K562 (cell line): Measurements from ENCODE around the gene CPT1B. TPM values are rescaled to one million over a fixed set of nuclear protein-coding genes. Genes with fewer than 3 reads are reported as not detected.

Experiments
- ATAC-seq: fragments of 200-7000 bp; cut with Tn5 transposase; 3 replicates; pipeline ENCODE4 v1.9.1; 2020; ENCODE audit warnings: moderate library complexity
- BruUV-seq: library from RNA; stranded (reverse); fragments of 400-500 nt; replicated peaks from 2 replicates; lab custom pipeline; 2021; lab: Mats Ljungman, UMichigan
- CTCF ChIA-PET: fragments of 300-600 bp; formaldehyde crosslinking; extraction: SDS; loops from one replicate; lab custom pipeline; 2021; ENCODE audit warnings: low intra/inter-chr PET ratio; lab: Yijun Ruan, JAX
- POLR2A ChIA-PET: fragments of 300-600, 350-650 bp; sonication (Branson Sonifier 250); formaldehyde crosslinking; extraction: SDS; loops from one replicate; lab custom pipeline; 2021; ENCODE audit warnings: antibody characterized with exemption, inconsistent platforms; lab: Yijun Ruan, JAX
- DNase-seq, 4 experiments: peaks; one replicate each; pipeline versions ENCODE4 v3.0.0 to v3.0.0-alpha.2; 2011 to 2018; ENCODE audit warnings: low spot score in 3 of 4, mixed read lengths in 3 of 4; ENCODE audit errors: extremely low read depth in 1 of 4
- FAIRE-seq: peaks from 2 replicates; lab custom pipeline; 2011; peaks lifted over from hg19 to GRCh38; lab: Jason Lieb, UNC
- H2AFZ ChIP-seq: 2 replicates; pipeline ENCODE4 v1.6.0; 2011; ENCODE audit warnings: low read depth, low read length, control low read depth, inconsistent platforms
- H3K27ac ChIP-seq: fragments of 200-600 bp; 3 replicates; pipeline ENCODE4 v1.8.0; 2011; ENCODE audit warnings: low read depth, mild to moderate bottlenecking, control low read depth, inconsistent platforms, low read length, moderate library complexity, mixed read lengths; ENCODE audit errors: extremely low read depth
- H3K27me3 ChIP-seq, 2 experiments: fragments of 300-600 bp in 1 of 2; 2 replicates in 1 of 2; 3 replicates in 1 of 2; pipeline versions ENCODE4 v1.6.0 to v1.8.0; 2011; ENCODE audit warnings: inconsistent platforms in 2 of 2, low read length in 2 of 2, mild to moderate bottlenecking in 1 of 2, mixed read lengths in 1 of 2, moderate library complexity in 1 of 2; ENCODE audit not compliant: control insufficient read depth in 2 of 2, insufficient read depth in 2 of 2
- H3K36me3 ChIP-seq: fragments of 300-600 bp; 3 replicates; pipeline ENCODE4 v1.8.0; 2011; ENCODE audit warnings: mild to moderate bottlenecking, low read length, inconsistent platforms; ENCODE audit not compliant: control insufficient read depth, insufficient read depth
- H3K4me1 ChIP-seq, 2 experiments: fragments of 200-600 bp in 1 of 2; replicated peaks in 1 of 2; 2 replicates in 1 of 2; 3 replicates in 1 of 2; pipeline versions ENCODE4 v1.5.1 to v1.8.0; 2011; ENCODE audit warnings: inconsistent platforms in 2 of 2, low read length in 2 of 2, mild to moderate bottlenecking in 1 of 2, mixed read lengths in 1 of 2, moderate library complexity in 1 of 2; ENCODE audit not compliant: control insufficient read depth in 2 of 2, insufficient read depth in 2 of 2
- H3K4me2 ChIP-seq: 2 replicates; pipeline ENCODE4 v1.6.1; 2011; ENCODE audit warnings: low read length, control low read depth, inconsistent platforms, mixed read lengths; ENCODE audit not compliant: insufficient read depth
- H3K4me3 ChIP-seq: fragments of 200-600 bp; sonication (generic), shearing (Covaris generic); 2 replicates; pipeline ENCODE4 v1.5.1; 2016; ENCODE audit warnings: control low read depth, inconsistent platforms
- H3K79me2 ChIP-seq: fragments of 200-600 bp; 3 replicates; pipeline ENCODE4 v1.8.0; 2011; ENCODE audit warnings: low read length, inconsistent platforms; ENCODE audit not compliant: control insufficient read depth, insufficient read depth
- H3K9ac ChIP-seq, 2 experiments: 2 replicates each; pipeline versions ENCODE4 v1.6.0 to v1.6.1; 2011; ENCODE audit warnings: low read depth in 2 of 2, low read length in 2 of 2, control low read depth in 1 of 2, inconsistent platforms in 1 of 2, mild to moderate bottlenecking in 1 of 2, mixed read lengths in 1 of 2; ENCODE audit not compliant: insufficient read depth in 1 of 2
- H3K9me1 ChIP-seq: one replicate; pipeline ENCODE4 v1.6.0; 2011; ENCODE audit warnings: inconsistent platforms, mild to moderate bottlenecking, low read length, moderate library complexity; ENCODE audit not compliant: control insufficient read depth, insufficient read depth
- H3K9me3 ChIP-seq: replicated peaks from 2 replicates; pipeline ENCODE4 v1.5.1; 2011; ENCODE audit warnings: low read depth, low read length, inconsistent platforms; ENCODE audit not compliant: control insufficient read depth, insufficient read depth
- H4K20me1 ChIP-seq: replicated peaks from 2 replicates; pipeline ENCODE4 v1.6.1; 2011; ENCODE audit warnings: low read length, inconsistent platforms, mixed read lengths; ENCODE audit not compliant: control insufficient read depth, insufficient read depth
- TCF7 ChIP-seq: sonication (generic); IDR thresholded peaks from 2 replicates; pipeline ENCODE4 v1.6.1; 2016; ENCODE audit warnings: antibody characterized with exemption, borderline replicate concordance
- TFAP4 ChIP-seq: sonication (generic); formaldehyde crosslinking; IDR thresholded peaks from 2 replicates; pipeline ENCODE4 v1.8.0; 2022; ENCODE audit warnings: missing genetic modification reagents, mild to moderate bottlenecking, moderate library complexity, borderline replicate concordance
- whole genome bisulfite sequencing: fragments of 100-300 bp; shearing (Covaris generic); methylation state at CpG from one replicate; pipeline ENCODE4 v1.1.6; 2016; ENCODE audit warnings: low coverage, mixed read lengths; ENCODE audit not compliant: insufficient coverage; ENCODE audit errors: missing lambda C conversion rate; 5-methylcytosine and 5-hydroxymethylcytosine counted together
- in situ Hi-C: fragments of 300-500 bp; cut with MboI; formaldehyde crosslinking; loops from 4 replicates; pipeline ENCODE4 v1.15.0; 2018; ENCODE audit warnings: inconsistent platforms, mixed read lengths
- intact Hi-C: fragments of 100-400 bp; cut with micrococcal nuclease; formaldehyde crosslinking; loops from 2 replicates; pipeline ENCODE4 v1.14.2; 2022
- polyA plus RNA-seq, 8 experiments: library from polyadenylated mRNA; depleted of rRNA in 4 of 8; stranded (reverse) in 5 of 8; unstranded in 3 of 8; fragments of >200 nt; fragmentation: Nextera tagmentation in 2 of 8; fragmentation: Illumina TruSeq in 1 of 8; extraction: Ambion mirVana in 2 of 8; extraction: Trizol in 1 of 8; gene quantifications; 2 replicates each; pipeline versions ENCODE4 v1.2.1 to v1.2.3, GENCODE V29; 2011 to 2014; ENCODE audit warnings: inconsistent platforms in 1 of 8, missing spikeins in 1 of 8
- total RNA-seq, 7 experiments: library from RNA; depleted of rRNA in 6 of 7; stranded (reverse); fragments of >200 nt in 6 of 7; fragmentation: Illumina TruSeq in 2 of 7; extraction: Trizol in 2 of 7; gene quantifications; 2 replicates each; pipeline versions ENCODE4 v1.2.1 to v1.2.3, GENCODE V29; 2011 to 2021; ENCODE audit warnings: low replicate concordance in 1 of 7

CPT1B gene
- total and polyA plus RNA-seq, 9 of the 15 experiments (the other 6 are each of a cell fraction or from before 2014, with no cell fraction given) = 0.35 to 6.1 (median 2.6) TPM

GRCh38 chr22:50576806-50577696 lies 1.2 kb downstream of the CPT1B start:
- Histone ChIP-seq H3K79me2 (peaks cover 5% of the 10 kb centered on the region; the same call in 2 of the 3 replicates), H4K20me1 (no peaks in the 10 kb centered on the region), H3K4me1 (peaks cover 4 to 19% of the 10 kb centered on the region in 2 experiments; a peak in 3 of 5 replicates), H3K9me1 (no peaks in the 10 kb centered on the region), H3K4me3 (no peak overlapping the region), H3K36me3 (no peaks in the 10 kb centered on the region; the same call in 2 of the 3 replicates), H3K9me3 (no peaks in the 10 kb centered on the region), H3K4me2 (no peak overlapping the region), H3K27ac (no peak overlapping the region), H2AFZ (no peak overlapping the region), H3K9ac (no peak overlapping the region), H3K27me3 (no peaks in the 10 kb centered on the region)
- ChIA-PET CTCF (interaction anchor here (0.7 to 3.2 kb wide), 4 partner anchors 43 to 115 kb away, joined by 4 to 51 read pairs (median 24); no protein-coding TSS in a partner anchor), POLR2A (interaction anchor here (1.1 to 2.0 kb wide), 2 partner anchors 11 to 44 kb away, joined by 4 read pairs; no protein-coding TSS in a partner anchor)
- 65% methylated on average over 10 of the region's 18 CpGs for WGBS
- FAIRE-seq = no peak
- in situ Hi-C loops (loop anchor here (5.0 kb wide), 1 partner anchor 35 kb away; no protein-coding TSS in a partner anchor), intact Hi-C loops (loop anchor here (1.0 kb wide), 2 partner anchors 43 to 114 kb away; no protein-coding TSS in a partner anchor)
- no TSS peak for BruUV-seq
- TF ChIP-seq TFAP4 (CRISPR knock-in tag) = 0 out of 2 replicates have a peak, but pooled peaks have one; percentile 13
- no peak for TF ChIP-seq TCF7
- no peak for DNase-seq
- ATAC-seq = no peak
